CD4-positive, alpha-beta T cell treated with Interleukin-4 for 1 hour (primary cell): ENCODE results near the gene SERTAD3.
A peak's percentile ranks its signal among the peaks of the same experiment; 100 is the strongest.
"Not testable (repeated sequence)": the region's sequence is repeated elsewhere in the genome, so short reads cannot be mapped to it uniquely, and the experiment has no call there.

ENCODE experiments used
- DNase-seq, 2 donors: peaks; one replicate each; pipeline ENCODE4 v3.0.0-alpha.2; 2020 to 2022

The SERTAD3 gene

GRCh38 chr19:40424637-40425449 lies 19.3 kb downstream of the SERTAD3 start:
- DNase-seq, result no peak

DNA sequence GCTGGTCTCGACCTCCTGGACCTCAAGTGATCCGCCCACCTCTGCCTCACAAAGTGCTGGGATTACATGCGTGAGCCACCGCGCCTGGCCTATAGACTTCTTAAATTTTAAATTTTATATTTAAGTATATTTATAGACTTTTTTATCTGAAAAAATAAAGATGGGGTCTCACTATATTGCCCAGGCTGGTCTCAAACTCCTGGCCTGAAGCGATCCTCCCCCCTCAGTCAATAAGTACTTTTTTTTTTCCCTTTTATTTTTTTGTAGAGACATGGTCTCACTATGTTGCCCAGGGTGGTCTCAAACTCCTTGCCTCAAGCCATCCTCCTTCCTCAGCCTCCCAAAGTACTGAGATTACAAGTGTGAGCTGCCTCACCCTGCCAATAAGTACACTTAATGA lies 20.2 kb downstream of the SERTAD3 start:
- no peak for DNase-seq

DNA sequence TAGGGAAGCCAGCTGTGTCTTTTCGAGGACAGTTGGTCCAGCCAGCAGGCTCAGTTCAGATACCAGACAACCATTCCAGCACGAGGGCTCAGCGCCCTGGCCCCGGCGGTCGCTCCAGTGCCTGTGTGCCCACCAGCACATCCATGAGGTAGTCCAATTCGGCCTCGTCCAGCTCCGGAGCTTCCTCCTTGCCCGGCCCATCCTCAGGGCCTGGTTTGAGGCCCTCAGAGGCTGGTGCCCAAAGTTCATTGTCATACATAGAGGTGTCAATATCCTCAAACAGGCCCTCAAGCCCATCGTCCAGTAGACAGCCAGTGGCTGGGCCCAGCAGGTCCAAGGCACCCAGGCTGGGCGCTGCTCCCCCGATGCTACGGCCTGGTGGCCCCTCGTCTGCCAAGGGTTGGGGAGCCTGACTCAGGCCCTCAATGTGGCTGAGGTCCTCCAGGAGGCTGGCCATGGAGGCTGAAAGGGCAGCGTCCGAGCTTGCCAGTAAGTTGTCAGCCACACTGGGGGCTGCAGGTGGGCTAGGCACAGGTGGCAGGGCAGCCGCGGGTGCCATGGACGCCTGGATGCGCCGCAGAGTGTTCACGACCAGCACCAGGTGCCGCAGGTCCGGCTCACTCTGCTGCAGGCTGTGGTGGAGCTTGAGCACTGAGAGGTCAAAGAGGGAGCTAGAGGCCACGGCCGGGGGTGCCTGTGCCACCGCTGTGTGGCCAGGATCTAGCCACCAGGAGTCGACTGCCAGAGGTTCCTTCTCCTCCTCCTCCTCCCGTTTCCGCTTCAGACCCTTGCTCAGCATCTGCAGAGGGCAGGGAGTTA lies 21.2 kb downstream of the SERTAD3 start:
- no peak for DNase-seq

DNA sequence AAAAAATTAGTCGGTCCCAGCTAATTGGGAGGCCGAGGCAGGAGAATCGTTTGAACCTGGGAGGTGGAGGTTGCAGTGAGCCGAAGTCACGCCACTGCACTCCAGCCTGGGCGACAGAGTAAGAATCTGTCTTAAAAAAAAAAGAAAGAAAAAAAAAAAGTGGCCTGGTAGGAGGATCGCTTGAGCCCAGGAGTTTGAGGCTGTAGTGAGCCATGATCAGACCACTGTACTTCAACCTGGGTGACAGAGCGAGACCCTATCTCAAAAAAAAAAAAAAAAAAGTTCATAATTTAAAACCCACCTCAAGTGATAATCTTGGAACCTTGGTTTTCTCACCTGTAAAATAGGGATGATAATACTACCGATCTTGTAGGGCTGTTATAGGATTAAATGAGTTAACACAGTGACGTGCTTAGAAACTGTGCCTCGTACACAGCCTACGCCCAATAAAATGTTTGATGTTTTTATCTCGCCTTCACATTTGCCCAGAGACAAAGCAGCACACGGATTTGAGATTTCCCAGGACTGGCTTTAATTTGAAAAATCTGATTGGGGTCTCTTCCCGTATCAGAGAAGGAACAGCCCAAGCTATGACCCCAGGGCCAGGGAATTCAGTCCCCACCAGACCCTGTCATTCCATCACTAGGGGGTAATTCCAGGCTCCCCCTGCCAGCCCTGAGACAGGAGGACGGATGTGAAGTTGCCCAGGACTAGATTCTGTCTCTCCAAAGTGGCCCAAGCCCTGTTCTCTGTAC lies 22.0 kb downstream of the SERTAD3 start:
- DNase-seq, result no peak

DNA sequence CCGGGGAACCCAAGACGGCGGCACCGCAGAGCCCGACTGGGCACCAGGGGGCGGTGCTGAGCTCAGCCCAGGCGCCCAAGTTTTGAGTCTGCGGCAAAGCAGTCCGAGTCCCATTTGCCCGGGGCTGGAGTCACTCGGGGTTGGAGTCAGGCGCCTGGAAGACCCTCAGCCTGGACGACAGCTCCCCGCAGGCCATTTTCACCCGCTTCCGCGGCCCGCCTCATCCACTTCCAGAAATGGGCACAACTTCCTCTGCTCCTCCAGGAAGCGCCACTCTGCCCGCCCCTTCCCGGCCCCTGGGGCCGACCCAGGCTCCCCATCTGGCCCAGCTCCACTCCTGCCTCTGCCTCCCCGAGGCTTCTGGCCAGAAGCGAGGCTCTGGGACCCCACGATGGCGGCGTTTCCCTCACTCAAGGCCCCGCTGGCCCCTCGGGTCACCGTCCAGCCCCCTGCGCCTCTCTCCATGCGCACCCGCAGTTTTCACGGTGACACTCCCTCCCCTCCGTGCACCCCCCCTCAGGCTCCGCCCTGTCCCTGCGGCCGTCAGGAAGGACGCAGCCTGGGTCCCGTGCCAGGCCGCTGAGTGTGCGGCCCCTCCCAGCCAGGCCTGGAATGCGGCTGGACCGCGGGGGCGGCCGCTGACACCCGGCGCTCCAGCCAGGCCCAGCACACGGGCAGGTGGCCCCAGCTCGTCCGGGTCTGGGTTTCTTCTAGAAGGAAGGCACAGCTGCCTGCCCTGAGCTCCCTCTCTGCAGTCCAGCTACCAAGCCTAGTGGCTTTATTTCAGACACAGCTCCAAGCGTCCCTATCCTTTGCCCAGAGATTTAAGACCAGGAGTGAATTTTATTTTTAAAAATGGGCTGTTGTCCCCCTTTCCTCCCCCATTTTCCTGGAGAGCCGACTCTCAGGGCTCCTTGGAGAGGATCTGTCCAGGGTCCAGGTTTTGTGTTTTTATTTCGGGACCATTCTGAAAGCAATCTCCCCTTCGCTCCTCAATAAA lies 23.1 kb downstream of the SERTAD3 start:
- peak; percentile 69 to 78 for DNase-seq

- no peak for DNase-seq
These were observed 23.7 kb downstream of the SERTAD3 start for GRCh38 chr19:40420451-40420765.

DNA sequence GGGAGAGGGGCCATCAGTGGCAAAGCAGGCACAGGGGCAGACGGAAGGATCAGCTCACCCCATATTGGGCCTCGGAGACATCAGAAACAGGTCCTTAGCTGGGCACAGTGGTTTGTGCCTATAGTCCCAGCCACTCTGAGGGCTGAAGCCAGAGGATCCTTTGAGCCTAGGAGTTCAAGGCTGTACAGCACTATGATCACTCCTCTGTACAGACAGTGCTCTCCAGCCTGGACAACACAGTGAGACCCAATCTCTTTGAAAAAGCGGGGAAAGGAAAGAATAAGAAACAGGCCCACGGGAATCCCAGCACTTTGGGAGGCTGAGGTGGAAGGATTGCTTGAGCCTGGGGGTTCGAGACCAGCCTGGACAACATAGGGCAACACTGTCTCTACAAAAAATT lies 24.4 kb downstream of the SERTAD3 start:
- DNase-seq, result no peak

DNA sequence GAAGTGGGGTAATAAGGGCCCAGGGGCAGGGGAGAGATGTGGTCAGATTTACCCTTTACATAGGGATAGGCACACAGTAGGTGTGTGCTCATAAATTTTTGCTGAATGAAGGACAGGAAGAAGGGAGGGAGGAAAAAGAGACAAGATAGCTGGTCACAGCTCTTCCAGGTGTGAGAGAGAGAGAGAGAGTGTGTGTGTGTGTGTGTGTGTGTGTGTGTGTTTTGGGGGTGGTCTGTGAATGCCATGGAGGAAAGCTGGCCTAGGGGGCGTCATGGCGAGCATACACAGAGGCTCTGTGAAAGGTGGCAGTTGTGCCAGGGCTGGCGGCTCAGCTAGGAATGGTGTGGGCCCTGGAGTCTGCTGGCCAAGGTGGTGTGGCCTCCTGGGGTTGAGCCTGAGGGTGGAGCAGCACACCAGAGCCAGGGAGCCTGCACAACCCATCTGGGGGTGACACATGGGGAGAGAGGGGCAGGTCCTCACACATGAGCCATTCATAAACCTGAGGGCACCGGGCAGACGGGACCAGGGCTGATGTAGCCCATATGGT lies 25.0 kb downstream of the SERTAD3 start:
- DNase-seq, result no peak

DNA sequence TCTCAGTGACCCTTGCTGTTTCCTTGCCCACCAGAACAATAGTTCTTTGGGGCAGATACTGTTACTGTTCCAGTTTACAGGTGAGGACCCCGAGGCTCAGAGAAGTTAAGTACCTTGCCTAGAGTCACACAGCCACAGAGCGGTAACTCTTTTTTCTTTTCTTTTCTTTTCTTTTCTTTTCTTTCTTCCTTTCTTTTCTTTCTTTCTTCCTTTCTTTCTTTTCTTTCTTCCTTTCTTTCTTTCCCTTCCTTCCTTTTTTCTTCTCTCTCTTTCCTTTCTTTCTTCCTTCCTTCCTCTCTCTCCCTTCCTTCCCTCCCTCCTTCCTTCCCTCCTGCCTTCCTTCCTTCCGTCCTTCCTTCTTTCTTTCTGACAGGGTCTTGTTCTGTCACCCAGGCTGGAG lies 26.1 kb downstream of the SERTAD3 start:
- no peak for DNase-seq

DNA sequence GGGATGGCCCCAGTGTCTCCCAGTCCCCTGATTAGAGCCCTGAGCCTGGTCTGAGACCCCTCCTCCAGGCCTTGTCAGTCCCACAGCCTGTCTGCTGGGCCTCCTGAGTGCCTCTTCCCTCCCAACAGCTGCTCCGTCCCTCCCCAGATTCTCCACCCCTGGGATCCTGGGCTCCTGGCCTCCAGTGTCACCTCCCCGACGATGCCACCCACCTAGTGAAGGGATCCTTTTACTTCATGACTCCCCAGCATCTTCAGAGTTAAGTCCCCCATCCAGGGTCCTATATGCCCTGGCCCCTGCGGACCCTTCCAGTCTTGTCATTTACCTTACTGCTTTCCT lies 26.5 kb downstream of the SERTAD3 start:
- no peak for DNase-seq

DNA sequence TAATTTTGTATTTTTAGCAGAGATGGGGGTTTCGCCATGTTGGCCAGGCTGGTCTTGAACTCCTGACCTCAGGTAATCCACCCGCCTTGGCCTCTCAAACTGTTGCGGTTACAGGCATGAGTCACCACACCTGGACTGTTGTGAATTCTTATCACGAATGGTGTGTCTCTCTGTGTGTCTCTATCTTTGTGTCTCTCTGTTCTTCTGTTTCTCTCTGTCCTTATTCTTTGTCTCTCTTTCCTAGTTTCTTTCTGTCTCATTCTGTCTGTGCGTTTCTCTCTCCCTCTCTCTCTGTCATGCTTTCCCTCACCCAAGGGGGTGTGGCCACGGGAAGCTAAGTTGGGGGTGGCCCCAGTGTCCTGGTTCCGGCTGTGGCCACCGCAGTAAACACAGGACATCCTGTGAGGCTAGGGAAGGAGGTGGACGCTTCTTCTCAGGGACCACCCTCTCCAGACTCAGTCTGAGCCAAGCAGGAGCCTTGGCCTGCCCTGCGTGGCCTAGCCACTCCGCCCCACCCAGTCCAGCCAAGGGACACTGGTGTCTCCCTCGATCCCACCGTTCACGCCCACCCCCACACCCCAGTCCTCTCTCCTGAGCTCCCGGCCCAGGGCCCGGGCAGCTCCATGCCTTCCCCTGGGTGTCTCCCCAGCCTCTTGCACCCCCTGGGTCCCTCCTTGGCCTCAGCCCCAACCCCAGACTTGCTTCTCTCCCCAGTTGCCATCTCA lies 27.1 kb downstream of the SERTAD3 start:
- no peak for DNase-seq

DNA sequence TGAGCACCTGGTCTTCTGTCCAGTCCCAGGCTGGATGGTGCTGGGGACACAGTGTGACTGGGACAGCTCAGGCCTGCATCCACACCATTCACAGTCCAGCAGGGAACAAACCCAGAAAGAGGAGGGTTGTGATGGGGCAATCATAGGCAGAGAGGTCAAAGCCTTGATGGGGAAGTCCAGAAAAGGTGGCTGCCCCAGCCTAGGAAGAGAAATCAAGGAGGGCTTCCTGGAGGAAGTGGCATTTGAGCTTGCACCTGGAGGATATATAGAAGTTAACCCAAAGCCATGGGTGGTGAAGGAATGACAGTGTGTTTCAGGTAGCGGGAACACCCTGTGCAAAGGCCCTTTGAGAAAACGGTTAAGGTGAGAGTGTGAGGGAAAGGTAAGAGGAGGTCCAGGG lies 28.4 kb downstream of the SERTAD3 start:
- no peak for DNase-seq

DNA sequence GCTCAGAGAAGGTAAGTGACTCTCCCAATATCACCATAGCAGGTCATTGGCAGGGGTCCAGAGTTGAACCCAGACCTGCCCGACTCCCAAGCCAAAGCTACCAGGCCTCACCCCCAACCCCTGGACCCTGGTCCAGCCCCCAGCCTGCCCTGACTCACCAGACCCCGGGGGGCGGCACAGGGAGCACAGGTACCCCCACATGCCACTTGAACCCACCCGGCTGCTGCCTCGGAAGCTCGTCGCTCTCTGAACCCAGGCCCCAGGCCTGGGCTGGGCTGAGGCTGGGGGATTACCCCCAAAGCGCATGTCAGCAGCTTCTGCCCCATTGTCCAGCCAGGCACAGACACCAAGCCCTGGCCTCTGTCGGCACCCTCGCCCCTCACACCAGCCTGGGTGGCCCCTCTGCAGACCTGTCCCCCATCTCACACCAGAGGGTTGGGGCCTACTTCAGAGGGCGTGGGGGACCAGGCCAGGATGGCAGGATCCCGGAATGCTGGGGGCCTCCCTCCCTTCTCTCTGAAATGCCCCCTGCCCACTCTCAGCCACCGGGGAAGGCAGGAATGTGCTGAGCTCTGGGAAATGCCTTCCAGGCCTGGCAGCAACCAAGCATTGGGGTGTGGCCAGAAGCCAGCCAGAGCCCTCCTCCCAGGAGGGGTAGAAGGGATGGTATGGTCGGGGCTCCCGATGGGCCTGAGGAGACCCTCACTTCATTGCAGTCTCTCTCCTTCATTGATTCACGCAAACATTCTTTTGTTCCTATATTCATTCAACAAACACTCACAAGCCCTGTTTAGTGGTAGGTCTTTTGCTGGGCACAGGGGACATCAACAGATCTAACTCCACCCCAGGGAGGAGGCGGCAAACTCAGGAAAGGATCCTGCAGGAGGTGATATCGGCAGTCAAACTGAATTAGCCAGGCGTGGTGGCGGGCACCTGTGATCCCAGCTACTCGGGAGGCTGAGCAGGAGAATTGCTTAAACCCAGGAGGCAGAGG lies 29.3 kb downstream of the SERTAD3 start:
- no peak for DNase-seq

DNA sequence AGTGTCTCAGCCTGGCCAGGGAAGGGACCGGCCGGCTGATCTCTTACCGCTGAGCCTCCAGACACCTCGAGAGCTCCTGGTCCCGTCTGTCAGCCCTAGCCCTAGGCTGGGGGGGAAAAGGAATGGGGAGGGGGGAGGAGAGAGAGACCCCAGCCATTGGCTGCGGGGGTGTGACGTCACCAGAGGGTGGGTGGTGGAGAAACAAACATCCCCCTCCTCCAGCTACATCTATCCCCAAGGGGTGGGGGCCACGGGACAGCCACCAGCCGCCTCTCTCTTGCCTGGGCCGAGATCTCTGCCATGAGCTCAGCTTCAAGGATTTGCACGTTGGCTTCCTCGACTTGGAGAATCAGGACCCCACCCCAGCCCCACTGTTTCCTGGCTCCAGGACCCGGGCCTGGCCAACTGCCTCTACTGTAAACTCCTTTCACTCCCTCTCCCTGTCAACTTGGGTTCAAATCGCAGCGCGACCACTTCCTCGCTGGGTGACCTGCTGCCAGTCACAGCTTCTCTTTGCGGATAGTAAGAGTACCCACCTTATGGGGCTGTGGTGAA lies 30.8 kb downstream of the SERTAD3 start, which contains the start of gene PRX:
PRX (minus strand) TSS at position 88 of the 555 bp plus-strand sequence. CDS start 5,446 bp downstream, outside the sequence.
- DNase-seq, result no peak

DNA sequence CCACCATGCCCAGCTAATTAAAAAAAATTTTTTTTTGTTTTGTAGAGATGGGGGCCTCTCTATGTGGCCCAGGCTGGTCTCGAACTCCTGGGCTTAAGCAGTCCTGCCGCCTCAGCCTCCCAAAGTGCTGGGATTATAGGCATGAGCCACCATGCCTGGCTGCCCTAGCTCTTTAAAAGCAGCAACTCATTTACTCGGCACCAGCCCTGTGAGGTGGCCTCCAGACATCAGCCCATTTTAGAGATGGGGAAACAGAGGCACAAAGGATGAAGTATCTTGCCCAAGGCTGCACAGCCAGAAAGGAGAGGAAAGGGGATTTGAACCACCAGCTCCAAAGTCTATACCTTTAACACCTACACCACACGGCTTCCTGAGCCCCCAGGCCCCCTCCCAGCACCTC lies 31.3 kb downstream of the SERTAD3 start:
- no peak for DNase-seq

DNA sequence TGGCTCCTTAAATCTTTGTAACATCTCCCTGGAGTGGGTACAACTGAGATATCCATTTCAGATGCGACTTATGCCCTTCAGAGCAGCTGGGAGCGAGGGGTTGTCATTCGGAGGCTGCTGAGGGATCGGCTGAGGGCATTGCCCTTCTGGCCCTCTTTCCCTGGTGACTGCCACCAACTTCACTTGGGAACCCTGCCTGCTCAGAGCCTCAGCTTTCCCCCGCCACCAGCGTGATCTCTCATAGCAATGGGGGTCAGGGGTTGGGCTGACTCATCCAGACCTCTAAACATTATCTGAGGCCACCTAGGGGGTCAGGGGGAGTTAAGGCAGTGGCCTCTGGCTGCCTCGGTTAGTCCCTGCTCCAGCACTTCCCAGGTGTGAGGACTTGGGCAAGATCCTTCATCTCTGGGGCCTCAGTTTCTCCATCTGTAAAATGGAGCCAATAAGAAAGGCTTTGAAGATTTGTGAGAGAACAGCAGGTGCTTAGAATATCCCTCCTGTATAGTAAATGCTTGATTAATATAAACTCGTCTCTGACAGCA lies 32.1 kb downstream of the SERTAD3 start:
- no peak for DNase-seq

- DNase-seq, result no peak
These were observed 32.9 kb downstream of the SERTAD3 start for GRCh38 chr19:40411125-40411842.

GRCh38 chr19:40410030-40410389 lies 34.1 kb downstream of the SERTAD3 start:
- DNase-seq, result no peak

DNA sequence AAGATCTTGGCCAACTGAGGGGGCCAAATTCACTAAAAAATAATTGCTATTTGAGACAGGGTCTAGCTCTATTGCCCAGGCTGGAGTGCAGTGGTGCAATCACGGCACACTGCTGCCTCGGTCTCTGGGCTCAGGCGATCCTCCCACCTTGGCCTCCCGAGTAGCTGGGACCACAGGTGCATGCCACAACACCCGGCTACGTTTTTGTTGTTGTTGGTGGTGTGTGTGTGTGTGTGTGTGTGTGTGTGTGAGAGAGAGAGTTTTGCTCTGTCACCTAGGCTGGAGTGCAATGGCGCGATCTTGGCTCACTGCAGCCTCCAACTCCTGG lies 35.6 kb downstream of the SERTAD3 start:
- not testable (repeated sequence) for DNase-seq
